GM21367 (cell line): Measurements from ENCODE around the gene AUTS2.

Source experiments
- ATAC-seq: cut with Tn5 transposase; IDR thresholded peaks from one replicate; pipeline ENCODE4 v1.9.1; 2021; ENCODE audit not compliant: unreplicated experiment

AUTS2 gene

GRCh38 chr7:70097645-70098044 is 499.4 kb downstream of the AUTS2 start:
- no peak for ATAC-seq

- no peak for ATAC-seq
Measured at GRCh38 chr7:70098133-70098561, 499.9 kb downstream of the AUTS2 start.

GRCh38 chr7:70098905-70099672 is 500.8 kb downstream of the AUTS2 start:
- no peak for ATAC-seq

DNA sequence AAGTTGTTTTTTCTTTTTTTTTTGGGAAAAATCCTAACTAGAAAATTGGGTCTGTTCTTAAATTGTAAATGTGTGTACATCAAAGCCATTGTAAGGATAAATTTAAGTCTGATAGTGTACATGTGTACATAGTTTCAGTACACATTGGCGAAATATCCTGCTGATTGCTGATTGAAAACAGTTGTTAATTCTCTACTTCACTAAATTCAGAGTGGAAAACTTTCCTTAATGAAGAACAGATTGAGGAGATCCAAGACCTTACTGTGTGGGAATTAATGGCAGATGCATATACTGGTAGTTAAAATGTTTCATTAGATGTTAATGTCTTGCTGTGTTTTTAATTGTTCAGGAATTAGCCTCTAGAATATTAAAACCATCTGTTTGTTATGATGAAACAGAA is 506.0 kb downstream of the AUTS2 start:
- no peak for ATAC-seq

DNA sequence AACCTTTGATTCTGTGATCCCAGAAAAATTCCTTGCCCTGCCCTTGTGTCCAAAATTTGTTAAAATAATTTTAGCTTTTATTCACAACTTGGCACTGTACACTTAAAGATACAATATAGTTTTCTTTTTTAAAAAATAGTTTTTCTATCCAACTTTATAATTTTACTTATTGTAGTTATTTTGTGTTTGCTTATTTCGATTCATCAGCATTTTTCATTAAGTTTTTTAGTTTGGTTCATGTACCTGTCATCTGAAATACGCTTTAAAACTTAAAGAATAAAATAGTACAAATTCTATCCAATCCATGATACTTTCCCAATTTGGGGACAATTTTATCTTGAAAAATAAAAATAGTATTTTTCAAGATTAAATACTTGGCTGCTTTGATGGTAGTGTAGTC is 514.8 kb downstream of the AUTS2 start:
- ATAC-seq: no peak

DNA sequence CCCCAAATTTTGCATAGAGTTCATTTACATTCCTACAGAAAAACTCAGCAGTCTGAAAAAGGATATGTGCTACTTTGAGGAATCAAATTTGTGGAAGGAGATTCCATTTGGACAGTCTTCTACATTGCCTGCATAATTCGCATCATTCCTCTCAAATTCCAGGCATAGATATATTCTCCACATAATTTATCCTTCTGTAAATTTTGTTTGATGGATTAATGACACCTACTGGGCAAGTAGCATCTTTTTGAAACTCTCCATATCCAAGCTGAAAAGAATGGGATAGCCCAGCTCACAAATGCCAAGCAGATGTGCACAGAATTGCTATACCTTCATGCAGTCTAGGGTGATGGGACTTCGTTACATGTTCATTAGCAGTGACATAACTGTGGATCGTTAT is 515.3 kb downstream of the AUTS2 start:
- no peak for ATAC-seq

GRCh38 chr7:70114806-70115205 is 516.5 kb downstream of the AUTS2 start:
- ATAC-seq: no peak

DNA sequence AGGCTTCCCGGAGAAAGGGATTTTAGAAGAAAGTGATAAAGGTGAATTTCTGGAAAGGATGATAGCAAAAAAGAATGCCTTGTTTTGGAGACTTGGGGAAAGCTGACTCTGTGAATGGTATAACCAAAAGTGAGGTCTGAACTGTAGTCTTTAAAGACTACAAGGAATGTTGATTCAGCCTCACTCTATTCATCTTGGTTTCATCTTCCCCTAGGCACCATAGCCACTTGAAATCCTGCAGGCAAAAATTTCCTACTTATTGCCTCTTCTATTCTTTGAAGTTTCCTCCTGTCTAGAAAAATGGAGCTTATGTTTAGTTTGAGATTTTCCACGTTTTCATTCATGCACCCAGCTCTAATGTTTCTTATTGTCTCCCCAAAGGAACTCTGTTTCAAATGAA is 518.0 kb downstream of the AUTS2 start:
- no peak for ATAC-seq

DNA sequence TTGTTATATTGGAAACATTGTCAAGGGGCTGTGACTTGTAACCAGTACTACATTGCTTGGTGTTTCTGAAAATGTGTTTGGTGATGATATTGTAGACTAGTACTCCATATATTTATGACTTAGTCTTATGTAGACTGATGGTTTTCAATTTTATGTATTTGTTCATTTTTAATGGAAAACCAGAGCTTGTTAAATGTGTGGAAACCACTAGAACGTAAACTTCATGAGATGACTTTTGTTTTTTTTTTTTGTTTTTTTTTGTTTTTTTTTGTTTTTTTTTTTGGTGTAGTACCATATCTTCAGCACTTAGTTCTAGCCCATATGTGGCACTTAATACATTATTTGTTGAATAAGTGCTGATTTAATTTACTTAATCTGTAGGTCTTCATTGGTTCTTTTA is 518.6 kb downstream of the AUTS2 start:
- no peak for ATAC-seq

- ATAC-seq: no peak
Measured at GRCh38 chr7:70120851-70121250, 522.6 kb downstream of the AUTS2 start.

DNA sequence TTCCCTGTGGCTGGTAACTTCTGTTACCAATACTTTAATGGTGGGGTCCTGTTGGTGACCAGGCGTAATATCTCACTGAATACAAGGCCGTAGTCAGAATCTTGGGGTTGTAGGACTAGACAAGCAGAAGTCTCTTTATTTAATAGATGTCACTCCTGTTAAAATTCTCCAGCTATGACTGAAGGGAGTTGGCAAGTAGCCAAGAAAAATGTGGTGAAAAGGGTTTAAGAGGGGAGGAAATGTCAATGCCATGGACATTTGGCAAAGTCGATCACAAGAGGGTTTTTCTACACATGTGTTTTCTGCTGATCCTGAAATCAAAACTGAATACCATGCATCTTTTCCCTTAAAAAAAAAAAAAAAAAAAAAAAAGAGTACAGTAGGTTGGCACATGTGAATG is 533.5 kb downstream of the AUTS2 start:
- ATAC-seq: no peak

DNA sequence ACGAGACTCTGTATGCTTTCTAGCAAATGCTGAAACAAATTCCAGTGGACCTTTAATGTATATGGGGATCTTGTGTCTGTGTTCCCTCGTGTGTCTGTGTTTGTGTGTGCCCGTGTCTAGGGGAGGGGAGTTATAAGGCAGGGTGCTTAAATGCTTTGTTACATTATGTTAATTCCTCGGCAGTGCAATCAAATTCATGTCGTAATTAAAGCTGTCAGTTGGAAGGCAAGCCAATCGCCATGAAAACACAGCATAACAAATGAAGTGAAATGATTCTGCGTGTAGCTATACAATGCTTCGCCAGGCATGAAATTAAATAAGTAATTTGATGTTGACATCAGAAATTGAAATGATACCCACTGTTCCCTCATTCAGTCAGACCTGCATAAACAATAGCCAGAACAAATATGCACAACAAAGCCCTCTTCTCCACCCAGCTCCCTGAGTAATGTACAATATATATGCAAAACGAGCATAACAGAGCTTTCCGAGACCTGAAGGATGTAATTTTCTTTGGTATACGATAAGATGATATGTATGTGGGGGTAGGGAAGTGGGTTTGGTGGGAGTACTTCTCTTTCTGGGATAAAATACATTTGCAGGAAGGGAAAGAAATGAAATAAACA is 534.1 kb downstream of the AUTS2 start:
- ATAC-seq: no peak

GRCh38 chr7:70132852-70133690 is 534.8 kb downstream of the AUTS2 start:
- ATAC-seq: no peak

DNA sequence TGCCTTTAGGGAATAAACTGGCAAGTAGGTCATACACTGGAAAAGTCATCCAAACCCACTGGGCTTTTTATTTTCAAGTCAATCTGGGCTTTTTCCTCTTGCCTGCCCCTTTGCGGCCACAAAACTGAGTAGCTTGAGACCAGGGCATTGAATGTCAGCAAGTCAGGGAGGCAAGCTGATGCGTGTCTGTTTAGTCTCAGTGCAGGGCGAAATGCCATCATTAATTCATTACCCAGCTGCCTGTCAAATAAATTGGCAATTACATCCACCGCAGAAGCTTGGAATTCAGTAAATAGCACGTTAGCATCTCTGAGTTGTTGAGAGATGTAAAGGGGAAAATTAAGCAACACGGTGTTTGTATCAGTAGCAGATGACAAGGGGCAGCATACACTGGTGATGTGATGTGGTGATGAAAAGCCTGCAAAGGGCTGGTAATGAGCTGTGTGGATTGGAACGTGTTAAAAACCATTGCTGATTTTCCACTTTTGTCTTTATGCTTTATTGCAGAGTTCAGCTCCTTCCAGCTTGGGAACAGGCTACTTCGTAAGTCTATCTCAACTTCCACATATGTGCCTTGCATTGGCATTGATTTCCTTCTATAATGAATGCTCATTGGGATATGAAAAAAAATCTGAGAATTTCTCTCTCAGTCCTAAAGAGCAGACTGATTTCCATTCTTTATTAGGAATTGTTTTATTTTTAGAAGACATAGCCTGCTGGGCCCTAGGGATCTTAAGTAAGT is 535.9 kb downstream of the AUTS2 start:
- ATAC-seq: no peak

- no peak for ATAC-seq
Measured at GRCh38 chr7:70135656-70136055, 537.4 kb downstream of the AUTS2 start.

DNA sequence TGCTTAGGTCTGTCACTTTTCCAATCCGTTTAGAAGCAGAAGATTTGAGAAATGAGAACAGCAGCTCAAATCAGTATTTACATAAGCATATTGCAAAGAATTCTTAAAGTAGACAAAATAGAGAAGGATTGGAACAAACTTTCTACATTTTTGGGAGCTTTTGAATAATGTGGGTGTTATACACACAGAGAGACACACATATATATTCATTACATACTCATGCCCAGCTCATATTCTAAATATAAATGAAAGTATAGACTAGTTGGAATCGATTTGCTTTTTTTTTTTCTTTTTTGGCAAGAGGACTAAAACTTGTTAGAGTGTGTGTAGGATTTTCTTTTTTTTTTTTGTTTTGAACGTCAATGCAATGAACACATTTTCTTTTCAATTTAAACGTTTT is 538.9 kb downstream of the AUTS2 start:
- no peak for ATAC-seq

DNA sequence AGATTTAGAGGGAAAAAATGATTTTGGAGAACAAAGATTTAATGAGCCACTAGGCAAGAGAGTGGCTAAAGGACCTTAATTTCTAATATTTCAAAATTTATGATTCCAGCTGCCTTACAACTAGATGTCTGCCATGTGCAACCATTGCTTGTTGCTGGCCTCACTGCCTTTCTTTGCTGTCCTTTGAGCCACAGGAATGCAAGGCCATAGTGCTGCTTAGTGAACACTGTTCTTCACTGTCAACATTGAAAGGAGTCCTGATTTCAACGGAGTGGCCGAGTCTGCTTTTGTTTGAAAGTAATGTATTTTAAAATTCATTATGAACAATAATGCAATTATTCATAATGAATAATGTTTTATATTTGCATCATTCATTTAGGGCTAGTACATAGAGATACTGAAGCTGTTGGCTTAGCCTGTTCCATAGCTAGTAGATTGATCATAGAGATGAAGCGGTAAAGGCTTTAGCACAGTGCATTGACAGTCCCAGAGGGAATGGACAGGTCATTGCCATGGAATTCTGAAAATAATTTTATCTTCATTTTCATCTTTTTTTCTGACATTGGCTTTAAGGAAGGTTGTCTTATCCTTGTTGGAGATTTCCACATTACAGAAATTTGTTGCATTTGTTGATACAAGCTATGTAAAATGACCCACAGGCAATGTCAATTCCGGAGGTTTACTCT is 544.1 kb downstream of the AUTS2 start:
- ATAC-seq: no peak

GRCh38 chr7:70143075-70144044 is 545.1 kb downstream of the AUTS2 start:
- ATAC-seq: no peak

- ATAC-seq: no peak
Measured at GRCh38 chr7:70148997-70149396, 550.7 kb downstream of the AUTS2 start.
